HG03521 (cell line): ENCODE results near the gene TXNRD2.

ENCODE experiments used
- ATAC-seq: cut with Tn5 transposase; IDR thresholded peaks from one replicate; pipeline ENCODE4 v1.9.1; 2021; ENCODE audit warnings: mild to moderate bottlenecking, moderate library complexity; ENCODE audit not compliant: unreplicated experiment

Gene TXNRD2

GRCh38 chr22:19941365-19942082 is at the start of gene TXNRD2, which contains the start of gene COMT:
Gene TXNRD2 (minus strand): TSS chr22:19941818. CDS start chr22:19941803, 15 bp downstream.
Gene COMT (plus strand): TSS chr22:19941772. CDS start chr22:19962527, 20,755 bp downstream.
- peak; percentile 45 for ATAC-seq

GRCh38 chr22:19991395-19991644 is 49.7 kb upstream of the TXNRD2 start:
- ATAC-seq, result no peak

- ATAC-seq, result no peak
Observed at GRCh38 chr22:19990609-19991394, 49.2 kb upstream of the TXNRD2 start.

DNA sequence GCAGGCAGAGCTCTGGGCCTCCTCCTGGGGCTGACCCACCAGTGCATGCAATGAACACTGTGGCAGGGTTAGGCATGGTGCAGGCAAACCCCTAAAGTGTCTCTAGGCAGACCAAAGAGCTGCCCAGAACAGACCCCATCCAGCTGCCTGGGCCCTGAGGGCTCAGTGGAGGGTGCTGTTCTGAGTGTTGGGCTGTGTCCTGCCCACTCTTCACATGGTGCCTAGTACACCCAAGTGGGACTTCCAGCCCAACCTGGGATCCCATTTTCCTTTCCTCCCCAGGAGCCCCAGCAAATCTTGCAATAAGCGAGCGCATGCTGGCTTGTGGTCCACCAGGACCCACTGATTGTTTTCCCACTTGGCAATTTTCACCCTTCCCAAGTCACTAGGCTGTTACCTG is 48.6 kb upstream of the TXNRD2 start:
- ATAC-seq, result no peak

DNA sequence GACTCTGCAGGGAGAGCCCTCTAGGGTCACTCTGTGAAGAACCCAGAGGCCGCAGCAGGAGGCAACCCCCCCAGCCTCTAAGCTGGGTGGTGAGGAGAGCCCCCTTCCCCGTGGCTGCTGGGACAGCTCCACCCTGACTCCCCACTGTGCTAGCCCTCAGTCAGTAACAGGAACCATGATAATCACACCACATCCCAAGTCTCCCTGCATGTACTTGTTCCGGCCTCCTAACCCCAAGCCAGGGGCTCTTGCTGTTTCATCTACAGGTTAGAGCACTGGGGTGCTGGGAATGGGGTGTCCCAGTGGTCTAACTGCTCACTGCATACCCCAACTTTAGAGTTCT is 48.1 kb upstream of the TXNRD2 start:
- no peak for ATAC-seq

DNA sequence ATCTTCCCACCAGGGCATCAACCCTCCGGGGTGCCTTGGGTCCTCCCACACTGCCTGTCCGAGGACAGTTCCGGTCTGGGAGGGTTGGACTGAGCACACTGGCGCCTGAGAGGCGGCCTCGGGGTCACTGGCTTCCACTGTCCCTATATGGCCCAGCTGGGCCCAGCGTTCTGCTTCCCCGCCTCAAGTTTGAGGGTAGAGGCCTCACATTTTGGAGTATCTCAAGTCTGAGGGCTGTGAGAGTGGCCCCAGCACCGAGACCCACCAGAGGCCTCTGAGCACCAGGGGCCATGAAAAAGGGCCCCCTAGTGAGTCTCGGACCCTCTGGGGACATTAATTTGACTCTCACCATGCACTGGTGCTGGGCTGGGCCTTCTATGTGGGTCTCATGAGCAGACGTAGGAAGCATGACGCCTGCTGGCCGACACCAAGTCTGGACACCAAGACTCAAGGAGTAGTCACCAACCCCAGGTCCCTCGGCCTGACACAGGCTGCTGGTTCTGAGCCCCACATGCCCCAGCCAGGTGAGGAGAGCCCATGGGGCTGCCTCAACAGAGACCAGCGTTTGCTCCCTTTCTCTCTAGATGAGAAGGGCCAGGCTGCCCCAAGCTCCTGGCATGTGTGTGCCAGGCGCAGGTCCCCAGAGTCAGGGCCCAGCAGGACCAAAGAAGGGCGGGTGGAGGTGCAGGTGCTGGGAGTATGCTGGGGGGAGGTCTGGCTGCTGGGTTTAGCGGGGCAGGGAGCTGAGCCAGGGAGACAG is 47.5 kb upstream of the TXNRD2 start:
- no peak for ATAC-seq

DNA sequence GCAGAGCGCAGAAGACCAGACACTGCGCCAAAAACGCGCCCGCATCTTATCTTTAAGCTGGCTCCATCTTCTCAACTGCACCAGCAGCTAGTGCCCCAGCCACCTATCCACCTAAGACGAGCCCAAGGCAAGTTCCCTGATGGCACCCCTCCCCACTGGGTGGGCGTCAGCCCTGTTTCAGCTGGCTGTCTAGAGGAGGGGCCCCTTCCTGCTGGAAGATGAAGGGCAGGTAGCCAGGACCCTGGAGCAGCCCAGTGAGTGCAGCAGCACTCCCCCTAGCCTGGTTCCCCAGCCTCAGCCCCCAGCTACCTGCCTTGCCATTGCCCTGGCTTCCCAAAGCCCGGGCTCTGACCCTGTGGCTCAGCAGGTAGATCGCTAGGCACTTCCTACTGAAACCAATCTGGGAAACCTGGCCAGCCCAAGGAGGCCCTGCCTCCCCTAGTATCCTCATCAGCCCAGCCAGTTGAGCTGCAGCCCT is 46.8 kb upstream of the TXNRD2 start:
- no peak for ATAC-seq

- ATAC-seq, result no peak
Observed at GRCh38 chr22:19987394-19988306, 46.0 kb upstream of the TXNRD2 start.

DNA sequence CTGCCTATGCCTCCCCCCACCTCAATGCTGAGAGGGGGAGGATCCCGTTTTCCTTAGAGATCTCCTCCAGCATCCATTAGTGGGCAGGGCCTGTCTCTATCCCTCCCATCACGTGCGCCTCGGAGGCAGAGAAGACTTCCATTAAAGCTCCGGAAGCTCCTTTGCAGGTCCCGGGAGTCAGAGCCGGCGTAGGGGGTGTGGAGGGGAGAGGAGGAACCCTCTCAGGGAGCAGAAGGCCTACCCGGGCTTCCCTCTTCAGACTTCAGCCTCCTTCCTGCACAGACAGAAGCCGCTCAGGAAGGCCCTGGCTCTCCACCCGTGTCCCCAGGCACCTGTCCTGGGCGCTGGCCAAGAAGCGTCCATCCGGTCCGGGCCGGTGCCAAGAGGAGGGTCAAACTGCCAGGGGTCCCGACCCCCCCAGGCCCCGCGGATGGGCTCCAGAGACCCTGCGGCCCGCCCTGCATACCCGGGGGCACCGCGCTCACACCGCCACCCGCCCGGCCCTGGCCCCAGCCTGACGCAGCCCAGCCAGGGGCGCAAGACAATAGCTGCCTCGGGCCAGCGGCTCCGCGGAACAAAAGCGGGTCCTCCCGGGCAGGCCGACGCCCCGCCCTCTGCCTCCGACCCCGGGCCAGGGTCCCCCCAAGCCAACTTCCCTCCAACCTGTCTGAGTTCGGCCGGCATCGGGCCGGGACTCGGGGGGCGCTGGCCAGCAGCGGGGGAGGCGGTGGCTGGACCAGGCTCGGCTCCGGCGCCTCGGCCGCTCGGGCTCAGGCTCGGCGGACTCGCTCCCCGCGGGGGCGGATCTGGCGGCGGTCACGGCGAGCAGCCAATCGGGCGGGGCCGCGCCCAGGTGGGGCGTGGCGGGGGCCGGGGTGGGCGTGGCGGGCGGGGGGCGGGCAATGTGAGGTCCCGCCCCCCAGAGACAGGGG is 45.1 kb upstream of the TXNRD2 start:
- peak; percentile 47 for ATAC-seq

DNA sequence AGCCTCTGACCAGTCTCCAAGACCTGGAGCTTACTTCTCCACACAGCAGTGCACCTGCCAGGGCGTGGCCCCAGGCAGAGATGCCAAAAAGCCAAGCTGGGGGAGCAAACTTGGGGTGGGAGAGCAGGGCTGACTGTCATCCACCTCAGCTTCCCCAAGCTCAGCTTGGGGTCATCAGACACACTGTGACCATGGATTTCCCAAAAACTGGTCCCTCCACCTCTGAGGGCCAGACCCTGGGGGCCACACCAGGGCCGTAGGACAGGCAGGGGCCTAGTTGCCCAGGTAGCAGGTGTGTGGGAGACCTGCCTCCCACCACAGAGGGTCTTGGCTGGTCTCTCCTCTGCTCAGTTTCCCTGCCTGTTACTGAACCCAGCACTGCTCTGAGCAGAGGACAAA is 44.4 kb upstream of the TXNRD2 start:
- ATAC-seq, result no peak

GRCh38 chr22:19984851-19985811 is 43.5 kb upstream of the TXNRD2 start:
- ATAC-seq, result no peak

- ATAC-seq, result no peak
Observed at GRCh38 chr22:19984201-19984753, 42.7 kb upstream of the TXNRD2 start.

- ATAC-seq, result no peak
Observed at GRCh38 chr22:19983741-19984140, 42.1 kb upstream of the TXNRD2 start.

GRCh38 chr22:19982991-19983578 is 41.5 kb upstream of the TXNRD2 start:
- ATAC-seq, result no peak

- ATAC-seq, result no peak
Observed at GRCh38 chr22:19981961-19982920, 40.6 kb upstream of the TXNRD2 start.

GRCh38 chr22:19981171-19981960 is 39.7 kb upstream of the TXNRD2 start:
- ATAC-seq, result no peak
